Thyroid gland (tissue), 4 donors: Measurements from ENCODE around the gene RXFP2. TPM values are rescaled to one million over a fixed set of nuclear protein-coding genes. Genes with fewer than 3 reads are reported as not detected.

Experiments used
- DNase-seq, 2 donors: peaks; one replicate each; pipeline ENCODE4 v3.0.0-alpha.2; 2019
- H3K27ac ChIP-seq, 3 donors: fragments of 200-600 bp; sonication (generic); 1 replicate in 2 of 3; 2 replicates in 1 of 3; pipeline ENCODE4 v1.5.1; 2016 to 2019; ENCODE audit warnings: mild to moderate bottlenecking in 1 of 3, moderate library complexity in 1 of 3
- H3K27me3 ChIP-seq: fragments of 200-600 bp; sonication (generic); one replicate; pipeline ENCODE4 v1.5.1; 2019
- H3K36me3 ChIP-seq, 2 donors: fragments of 200-600 bp; sonication (generic); one replicate each; pipeline ENCODE4 v1.5.1; 2016 to 2019
- H3K4me1 ChIP-seq, 2 donors: fragments of 200-600 bp; sonication (generic); one replicate each; pipeline ENCODE4 v1.5.1; 2017 to 2019
- H3K4me3 ChIP-seq, 3 donors: fragments of 200-600 bp; sonication (generic); replicated peaks in 1 of 3; 1 replicate in 2 of 3; 2 replicates in 1 of 3; pipeline ENCODE4 v1.5.1; 2016; ENCODE audit warnings: mild to moderate bottlenecking in 1 of 3
- H3K9me3 ChIP-seq: fragments of 200-600 bp; sonication (generic); one replicate; pipeline ENCODE4 v1.5.1; 2017
- CTCF ChIP-seq, 6 experiments: fragments of 200-600 bp in 3 of 6; fragments of 450-650 bp in 3 of 6; sonication (generic) in 3 of 6; IDR thresholded peaks; one replicate each; pipeline ENCODE4 v1.5.1; 2016 to 2019; ENCODE audit warnings: antibody characterized with exemption in 6 of 6, mild to moderate bottlenecking in 2 of 6, inconsistent platforms in 1 of 6, moderate library complexity in 1 of 6
- POLR2A ChIP-seq, 2 donors: fragments of 450-650 bp; IDR thresholded peaks; one replicate each; pipeline ENCODE4 v1.6.1; 2017; ENCODE audit warnings: antibody characterized with exemption in 2 of 2, mild to moderate bottlenecking in 2 of 2, moderate library complexity in 1 of 2
- WGBS, 2 donors: methylation state at CpG; one replicate each; pipeline ENCODE4 v1.1.5; 2017; 5-methylcytosine and 5-hydroxymethylcytosine counted together
- intact Hi-C: fragments of 100-400 bp; cut with DNase I; formaldehyde crosslinking; loops from one replicate; pipeline ENCODE4 v1.15.1; 2023
- total RNA-seq, 4 donors: library from RNA; depleted of rRNA; stranded (reverse); fragments of >200 nt; gene quantifications; one replicate each; pipeline ENCODE4 v1.2.3, GENCODE V29; 2016

The RXFP2 gene
- total RNA-seq, 4 donors from 2014 or later = 0.24 to 0.67 TPM; not detected in 2

DNA sequence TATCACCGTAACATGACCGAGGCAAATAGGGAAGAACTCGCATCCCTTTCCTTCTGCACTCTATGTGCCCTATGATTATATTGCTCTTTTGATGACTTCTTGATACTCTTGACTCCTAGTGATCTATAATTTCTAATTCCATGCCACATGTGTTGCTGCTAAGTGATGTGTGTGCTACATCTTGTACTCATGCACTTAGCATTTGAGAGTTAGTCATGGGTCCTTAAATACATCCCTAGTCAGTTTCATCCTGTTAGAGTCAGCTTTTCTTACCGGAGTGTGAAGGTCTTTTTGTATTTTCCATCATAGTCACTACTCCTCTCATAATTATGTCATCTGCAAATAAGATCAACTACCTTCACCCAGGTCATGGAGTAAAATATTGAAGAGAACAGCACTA lies 30.2 kb downstream of the RXFP2 start:
- 94 to 96% methylated on average over 4 of the region's 4 CpGs for WGBS, 2 donors
- intact Hi-C loops = no loop called here
- no peak for TF ChIP-seq CTCF (IDR thresholded peaks at IDR 0.05)
- no peak for TF ChIP-seq POLR2A (IDR thresholded peaks at IDR 0.05)
- Histone ChIP-seq H3K36me3 (no peaks in the 10 kb centered on the region), H3K4me3 (no peak overlapping the region), H3K27ac (no peak overlapping the region), H3K4me1 (peaks cover 36 to 56% of the 10 kb centered on the region in 2 donors), H3K27me3 (no peaks in the 10 kb centered on the region), H3K9me3 (no peaks in the 10 kb centered on the region)
- DNase-seq = no peak

- Histone ChIP-seq H3K4me3 (no peak overlapping the region), H3K4me1 (peaks cover 18 to 33% of the 10 kb centered on the region in 2 donors), H3K27me3 (no peaks in the 10 kb centered on the region), H3K36me3 (no peaks in the 10 kb centered on the region), H3K27ac (peak overlapping the region in 1 of 3 donors; percentile 21), H3K9me3 (no peaks in the 10 kb centered on the region)
- TF ChIP-seq POLR2A (IDR thresholded peaks at IDR 0.05) = no peak
- intact Hi-C loops = no loop called here
- no peak for DNase-seq
- WGBS, 2 donors = 65 to 83% methylated on average over 4 of the region's 4 CpGs
Observed at GRCh38 chr13:31772231-31772630, 32.9 kb downstream of the RXFP2 start.

GRCh38 chr13:31773538-31773937 lies 34.2 kb downstream of the RXFP2 start:
- 57 to 66% methylated on average over 4 of the region's 4 CpGs for WGBS, 2 donors
- Histone ChIP-seq H3K4me1 (peaks cover 7 to 20% of the 10 kb centered on the region in 2 donors), H3K27me3 (no peaks in the 10 kb centered on the region), H3K9me3 (no peaks in the 10 kb centered on the region), H3K36me3 (no peaks in the 10 kb centered on the region), H3K27ac (peak overlapping the region in 1 of 3 donors; percentile 14), H3K4me3 (no peak overlapping the region)
- DNase-seq = no peak
- TF ChIP-seq CTCF (IDR thresholded peaks at IDR 0.05) = no peak
- no peak for TF ChIP-seq POLR2A (IDR thresholded peaks at IDR 0.05)
- intact Hi-C loops = no loop called here

GRCh38 chr13:31774186-31774750 lies 34.9 kb downstream of the RXFP2 start:
- Histone ChIP-seq H3K9me3 (no peaks in the 10 kb centered on the region), H3K36me3 (no peaks in the 10 kb centered on the region), H3K4me3 (no peak overlapping the region), H3K4me1 (peaks cover 7 to 18% of the 10 kb centered on the region in 2 donors), H3K27me3 (no peaks in the 10 kb centered on the region), H3K27ac (no peak overlapping the region)
- 95 to 97% methylated on average over 5 of the region's 5 CpGs for WGBS, 2 donors
- DNase-seq = no peak
- TF ChIP-seq CTCF (IDR thresholded peaks at IDR 0.05) (no peak), POLR2A (IDR thresholded peaks at IDR 0.05) (no peak)
- intact Hi-C loops = no loop called here

GRCh38 chr13:31775148-31775547 lies 35.8 kb downstream of the RXFP2 start:
- Histone ChIP-seq H3K27ac (peak overlapping the region in 2 of 3 donors; percentile 10 to 72), H3K36me3 (no peaks in the 10 kb centered on the region), H3K4me1 (peaks cover 7 to 18% of the 10 kb centered on the region in 2 donors), H3K9me3 (no peaks in the 10 kb centered on the region), H3K4me3 (no peak overlapping the region), H3K27me3 (no peaks in the 10 kb centered on the region)
- no peak for TF ChIP-seq POLR2A (IDR thresholded peaks at IDR 0.05)
- no peak for TF ChIP-seq CTCF (IDR thresholded peaks at IDR 0.05)
- intact Hi-C loops = no loop called here
- no peak for DNase-seq
- WGBS, 2 donors = 97 to 98% methylated on average over 2 of the region's 2 CpGs
